ENCODE measurements around the gene REEP5. TPM values are rescaled to one million over a fixed set of nuclear protein-coding genes. Genes with fewer than 3 reads are reported as not detected.

The REEP5 gene
- 10 to 100 TPM; 67.0 to 84.7 (median 74.2) TPM for total RNA-seq
- 10 to 100 TPM; 33.0 to 54.9 TPM for polyA plus RNA-seq

DNA sequence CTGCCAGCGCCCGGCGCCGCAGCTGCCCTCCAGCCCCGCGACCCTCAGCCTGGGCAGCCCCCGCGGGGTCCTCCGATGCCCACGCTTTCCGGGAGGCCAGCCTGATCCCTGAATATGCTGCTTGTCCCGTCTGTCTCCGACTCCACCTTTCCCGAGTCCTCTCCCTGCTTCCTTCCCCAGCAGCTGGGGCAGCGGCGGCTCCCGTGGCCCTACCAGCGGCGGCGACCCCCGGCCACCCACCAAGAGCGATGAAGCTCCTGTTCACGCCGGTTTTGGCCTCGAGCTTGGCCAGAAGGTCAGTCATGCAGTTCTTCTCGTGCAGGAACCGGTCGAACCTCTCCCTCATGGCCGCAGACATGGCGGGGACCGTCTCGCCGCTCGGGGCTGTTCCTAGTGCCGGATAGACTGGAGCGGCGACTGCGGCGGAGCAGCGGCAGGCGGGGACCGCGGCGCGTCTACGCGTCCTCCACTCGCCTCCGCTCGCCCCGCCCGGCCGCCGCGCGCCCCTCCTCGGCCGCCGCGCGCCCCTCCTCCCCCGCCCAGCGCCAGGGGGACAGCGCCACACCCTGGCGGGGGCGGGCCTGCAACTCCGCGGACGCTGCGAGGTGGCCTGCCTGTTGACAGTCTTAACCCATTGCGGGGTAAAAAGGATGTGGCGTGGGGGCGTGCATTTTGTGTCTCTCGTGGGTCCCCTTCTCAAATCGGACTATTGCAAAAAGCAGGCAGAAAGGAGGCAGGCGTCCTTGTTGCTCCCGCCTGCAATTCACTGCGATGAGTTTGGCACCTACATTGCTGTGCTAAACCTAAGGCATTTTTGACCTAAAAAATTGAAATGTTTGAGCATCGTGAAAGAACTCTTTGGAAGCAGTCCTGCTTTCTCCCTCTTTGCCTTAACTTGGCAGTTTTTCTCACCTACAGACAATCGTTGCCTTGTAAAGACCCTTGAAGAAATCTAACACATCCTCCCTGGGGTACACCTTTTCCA, at the start of gene REEP5:
REEP5 (minus strand) TSS at position 395 of the 985 bp plus-strand sequence; CDS start at position 358, 37 bp downstream.
- Histone ChIP-seq H3K27ac (peak within 1 kb of the TSS; percentile 89 to 99 (median 97)), H3K36me3 (peaks cover 0 to 4% (median 0%) of the 10 kb centered on the region in 3 donors), H3K9me3 (no peaks in the 10 kb centered on the region), H3K27me3 (no peaks in the 10 kb centered on the region), H3K4me1 (peaks cover 13 to 29% (median 21%) of the 10 kb centered on the region in 3 donors), H3K4me3 (peak within 1 kb of the TSS; percentile 45 to 99 (median 86))
- 1% methylated on average over 73 to 80 of the region's 80 CpGs for WGBS, 2 donors
- DNase-seq = peak; percentile 82 to 94 (median 88)
- intact Hi-C loops (cut with DNase I) = loop anchor here in 1 of 3 donors (10.0 kb wide), 1 partner anchor 367 kb away; no protein-coding TSS in a partner anchor
- FAIRE-seq = no peak
- ATAC-seq = peak; percentile 90 to 95 (median 94)
- peak; percentile 57 to 81 (median 68) for TF ChIP-seq CTCF (IDR thresholded peaks at IDR 0.05)

DNA sequence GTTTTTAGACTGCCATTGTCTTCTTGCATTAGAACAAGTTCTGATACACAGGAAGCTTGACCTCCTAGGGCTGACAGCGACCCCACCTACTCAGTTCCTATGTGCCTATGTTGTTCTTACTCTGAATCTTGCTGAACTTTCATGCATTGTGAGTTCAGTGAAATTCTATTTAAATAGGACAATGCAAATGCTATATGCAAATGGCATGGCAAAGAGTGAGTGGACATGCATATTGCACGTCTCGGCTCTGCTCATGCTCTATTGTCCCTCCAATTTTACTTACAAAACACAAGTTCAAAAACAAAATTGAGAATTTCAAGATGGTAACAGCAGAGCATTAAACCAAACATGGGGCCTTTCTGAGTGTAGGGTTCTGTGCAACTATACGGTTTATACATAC, 49.2 kb upstream of the REEP5 start:
- WGBS, 2 donors = 89 to 91% methylated on average over 4 of the region's 4 CpGs
- Histone ChIP-seq H3K4me3 (no peak overlapping the region), H3K36me3 (no peaks in the 10 kb centered on the region), H3K4me1 (no peaks in the 10 kb centered on the region), H3K27me3 (no peaks in the 10 kb centered on the region), H3K9me3 (no peaks in the 10 kb centered on the region), H3K27ac (no peak overlapping the region)
- FAIRE-seq (no peak), ATAC-seq (no peak), DNase-seq (no peak)
- TF ChIP-seq CTCF (IDR thresholded peaks at IDR 0.05) = no peak
- intact Hi-C loops (cut with DNase I) = no loop called here

DNA sequence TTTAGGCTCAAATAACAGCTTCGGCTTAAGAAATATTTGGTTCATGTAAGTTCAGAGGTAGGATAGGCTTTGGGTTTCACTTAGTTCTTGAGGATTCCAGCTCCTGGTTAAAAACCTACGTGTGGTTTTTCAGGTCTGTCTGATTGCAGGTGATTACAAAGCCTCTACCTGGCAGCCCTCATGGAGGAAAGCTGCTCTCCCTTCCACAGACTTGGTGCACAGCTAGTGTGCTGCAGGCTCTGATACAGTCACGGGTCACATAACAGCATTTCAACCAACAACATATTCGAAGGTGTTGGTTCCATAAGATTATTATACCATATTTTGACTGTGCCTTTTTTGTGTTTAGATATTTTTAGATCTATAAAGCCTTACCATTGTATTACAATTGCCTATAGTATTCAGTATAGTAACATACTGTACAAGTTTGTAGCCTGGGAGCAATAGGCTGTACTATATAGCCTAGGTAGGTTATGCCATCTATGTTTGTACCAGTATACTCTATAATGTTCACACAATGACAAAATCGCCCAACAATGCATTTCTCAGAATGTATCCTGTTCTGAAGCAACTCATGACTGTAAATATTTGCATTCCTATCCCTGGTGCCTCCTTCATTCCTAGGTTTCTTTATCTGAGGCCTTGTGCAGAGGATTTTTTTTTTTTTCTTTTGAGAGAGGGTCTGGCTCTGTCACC, 46.5 kb upstream of the REEP5 start:
- DNase-seq = no peak
- FAIRE-seq = no peak
- Histone ChIP-seq H3K9me3 (no peaks in the 10 kb centered on the region), H3K4me3 (no peak overlapping the region), H3K4me1 (no peaks in the 10 kb centered on the region), H3K27ac (no peak overlapping the region), H3K27me3 (no peaks in the 10 kb centered on the region), H3K36me3 (no peaks in the 10 kb centered on the region)
- 60 to 63% methylated on average over 5 of the region's 5 CpGs for WGBS, 2 donors
- no peak for TF ChIP-seq CTCF (IDR thresholded peaks at IDR 0.05)
- ATAC-seq = no peak
- intact Hi-C loops (cut with DNase I) = no loop called here

DNA sequence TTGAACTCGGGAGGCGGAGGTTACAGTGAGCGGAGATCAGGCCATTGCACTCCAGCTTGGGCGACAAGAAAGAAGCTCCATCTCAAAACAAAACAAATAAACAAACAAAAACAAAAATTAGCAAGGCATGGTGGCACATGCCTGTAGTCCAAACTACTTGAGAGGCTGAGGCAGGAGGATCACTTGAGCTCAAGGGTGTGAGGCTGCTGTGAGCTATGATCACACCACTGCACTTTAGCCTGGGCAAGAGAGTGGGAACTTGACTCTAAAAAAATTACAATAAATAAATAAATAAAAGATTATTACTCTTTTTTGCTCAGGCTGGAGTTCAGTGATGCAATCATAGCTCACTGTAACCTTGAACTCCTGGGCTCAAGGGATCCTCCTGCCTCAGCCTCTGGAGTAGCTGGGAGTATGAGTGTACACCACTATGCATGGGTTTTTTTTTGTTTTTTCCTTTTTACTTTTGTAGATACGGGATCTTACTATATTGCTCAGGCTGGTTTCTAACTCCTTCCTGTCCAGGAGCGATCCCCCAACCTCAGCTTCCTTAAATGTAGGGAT, 45.6 kb upstream of the REEP5 start:
- Histone ChIP-seq H3K27me3 (no peaks in the 10 kb centered on the region), H3K4me1 (no peaks in the 10 kb centered on the region), H3K9me3 (no peaks in the 10 kb centered on the region), H3K27ac (no peak overlapping the region), H3K4me3 (no peak overlapping the region), H3K36me3 (no peaks in the 10 kb centered on the region)
- FAIRE-seq (no peak), DNase-seq (no peak), ATAC-seq (no peak)
- 83 to 98% methylated on average over 6 of the region's 6 CpGs for WGBS, 2 donors
- TF ChIP-seq CTCF (IDR thresholded peaks at IDR 0.05) = no peak
- intact Hi-C loops (cut with DNase I) = no loop called here
